BJ (cell line): ENCODE results near the gene BCAS3. TPM values are rescaled to one million over a fixed set of nuclear protein-coding genes. Genes with fewer than 3 reads are reported as not detected.

ENCODE experiments used
- CTCF ChIA-PET: fragments of 350-600 bp; formaldehyde crosslinking; extraction: SDS; loops from one replicate; lab custom pipeline; 2021; ENCODE audit warnings: antibody characterized with exemption, inconsistent platforms; lab: Yijun Ruan, JAX
- POLR2A ChIA-PET: fragments of 300-600 bp; sonication (Branson Sonifier 250); formaldehyde crosslinking; extraction: SDS; loops from one replicate; lab custom pipeline; 2021; ENCODE audit warnings: antibody characterized with exemption; lab: Charles Lee
- DNase-seq: peaks from one replicate; pipeline ENCODE4 v3.0.0-alpha.2; 2011; ENCODE audit warnings: low read depth
- H3K27me3 ChIP-seq: 2 replicates; pipeline ENCODE4 v1.6.0; 2011; ENCODE audit warnings: low read length; ENCODE audit not compliant: control insufficient read depth, insufficient read depth
- H3K36me3 ChIP-seq: 2 replicates; pipeline ENCODE4 v1.5.1; 2011; ENCODE audit warnings: low read length; ENCODE audit not compliant: control insufficient read depth, insufficient read depth
- H3K4me3 ChIP-seq: 2 replicates; pipeline ENCODE4 v1.5.1; 2011; ENCODE audit warnings: low read depth, mild to moderate bottlenecking, control low read depth, low read length
- polyA plus RNA-seq: library from polyadenylated mRNA; depleted of rRNA; stranded (reverse); fragments of >200 nt; gene quantifications from 2 replicates; pipeline ENCODE4 v1.2.3, GENCODE V29; 2011
- TF ChIP-seq, protein P1 (sequence below): IDR thresholded peaks from 2 replicates; pipeline ENCODE4 v1.5.1; 2011; ENCODE audit warnings: low read depth, mild to moderate bottlenecking, control low read depth, inconsistent platforms, low read length, moderate library complexity; ENCODE audit not compliant: insufficient read depth

BCAS3 gene
- polyA plus RNA-seq, 1 experiment, result 19.5 TPM

DNA sequence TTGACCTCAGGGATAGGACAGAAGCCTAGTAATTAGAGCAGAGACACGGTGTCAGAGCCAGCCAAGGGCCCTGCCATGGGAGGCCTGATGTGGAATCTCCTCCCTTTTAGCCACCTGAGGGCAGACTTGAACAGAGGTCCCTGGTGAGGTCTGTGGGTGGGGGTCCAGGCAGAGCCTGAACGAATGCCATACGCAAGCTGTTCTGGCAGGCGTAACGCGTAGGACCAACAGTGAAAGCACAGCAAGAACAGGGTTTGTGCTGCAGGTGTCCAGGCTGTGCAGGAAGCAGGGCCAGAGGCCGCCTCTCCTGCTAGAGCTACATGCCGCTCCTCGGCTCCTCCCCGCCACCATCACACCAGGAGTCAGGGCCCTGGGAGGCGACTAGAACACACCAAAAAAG is 640.1 kb downstream of the BCAS3 start:
- Histone ChIP-seq H3K36me3 (no peaks in the 10 kb centered on the region), H3K27me3 (no peaks in the 10 kb centered on the region), H3K4me3 (no peak overlapping the region)
- POLR2A ChIA-PET, result no interaction called here
- TF ChIP-seq, protein P1, sequence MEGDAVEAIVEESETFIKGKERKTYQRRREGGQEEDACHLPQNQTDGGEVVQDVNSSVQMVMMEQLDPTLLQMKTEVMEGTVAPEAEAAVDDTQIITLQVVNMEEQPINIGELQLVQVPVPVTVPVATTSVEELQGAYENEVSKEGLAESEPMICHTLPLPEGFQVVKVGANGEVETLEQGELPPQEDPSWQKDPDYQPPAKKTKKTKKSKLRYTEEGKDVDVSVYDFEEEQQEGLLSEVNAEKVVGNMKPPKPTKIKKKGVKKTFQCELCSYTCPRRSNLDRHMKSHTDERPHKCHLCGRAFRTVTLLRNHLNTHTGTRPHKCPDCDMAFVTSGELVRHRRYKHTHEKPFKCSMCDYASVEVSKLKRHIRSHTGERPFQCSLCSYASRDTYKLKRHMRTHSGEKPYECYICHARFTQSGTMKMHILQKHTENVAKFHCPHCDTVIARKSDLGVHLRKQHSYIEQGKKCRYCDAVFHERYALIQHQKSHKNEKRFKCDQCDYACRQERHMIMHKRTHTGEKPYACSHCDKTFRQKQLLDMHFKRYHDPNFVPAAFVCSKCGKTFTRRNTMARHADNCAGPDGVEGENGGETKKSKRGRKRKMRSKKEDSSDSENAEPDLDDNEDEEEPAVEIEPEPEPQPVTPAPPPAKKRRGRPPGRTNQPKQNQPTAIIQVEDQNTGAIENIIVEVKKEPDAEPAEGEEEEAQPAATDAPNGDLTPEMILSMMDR, result no peak
- DNase-seq, result no peak
- CTCF ChIA-PET, result interaction anchor here (1.6 kb wide), 1 partner anchor 18 kb away, joined by 3 read pairs; no protein-coding TSS in a partner anchor

DNA sequence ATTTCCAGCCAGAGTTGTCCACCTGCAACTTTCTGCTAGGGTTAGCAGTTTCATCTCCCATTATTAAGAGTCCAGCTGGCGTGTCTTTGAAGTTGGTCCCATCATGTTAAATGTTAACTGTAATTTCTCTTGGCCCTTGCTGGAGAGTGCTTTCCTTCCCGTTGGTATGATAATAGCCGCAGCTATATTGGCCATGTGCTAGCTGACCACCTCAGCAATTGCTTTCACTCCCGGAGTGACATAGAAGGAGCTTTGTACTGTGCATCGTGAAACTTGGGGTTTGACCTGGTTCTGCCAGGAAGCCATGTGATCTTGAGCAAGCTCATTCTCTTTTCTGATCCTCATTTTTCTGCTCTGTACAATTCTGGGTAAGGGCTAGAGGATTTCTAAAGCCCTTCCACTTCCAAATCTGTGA is 641.0 kb downstream of the BCAS3 start:
- Histone ChIP-seq H3K4me3 (no peak overlapping the region), H3K36me3 (no peaks in the 10 kb centered on the region), H3K27me3 (no peaks in the 10 kb centered on the region)
- DNase-seq, result no peak
- POLR2A ChIA-PET, result no interaction called here
- CTCF ChIA-PET, result interaction anchor here (1.6 kb wide), 1 partner anchor 17 kb away, joined by 3 read pairs; no protein-coding TSS in a partner anchor
- TF ChIP-seq, protein P1, result no peak

DNA sequence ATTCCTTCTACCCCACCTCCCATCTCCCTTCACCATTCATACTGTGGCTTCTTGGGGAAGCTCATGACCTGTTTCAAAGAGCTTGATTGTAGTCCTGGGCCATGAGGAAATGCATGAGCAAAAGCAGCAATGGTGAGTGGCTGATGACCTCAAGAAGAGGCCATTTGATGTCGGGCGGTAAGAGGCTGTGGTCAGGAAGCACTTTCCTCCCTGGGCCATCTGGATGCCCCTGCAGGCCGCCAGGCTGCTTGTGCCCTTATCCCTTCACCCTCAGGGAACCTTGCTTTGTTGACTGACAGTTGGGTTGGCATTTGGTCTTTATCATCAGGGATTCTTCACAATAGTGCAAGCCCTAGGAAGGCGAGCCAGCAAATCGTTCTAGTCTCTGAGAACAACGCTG is 643.7 kb downstream of the BCAS3 start:
- POLR2A ChIA-PET, result no interaction called here
- H3K36me3 ChIP-seq, result no peaks in the 10 kb centered on the region
- CTCF ChIA-PET, result no interaction called here
- no peak overlapping the region for H3K4me3 ChIP-seq
- TF ChIP-seq, protein P1, result no peak
- no peak for DNase-seq
- H3K27me3 ChIP-seq, result no peaks in the 10 kb centered on the region

DNA sequence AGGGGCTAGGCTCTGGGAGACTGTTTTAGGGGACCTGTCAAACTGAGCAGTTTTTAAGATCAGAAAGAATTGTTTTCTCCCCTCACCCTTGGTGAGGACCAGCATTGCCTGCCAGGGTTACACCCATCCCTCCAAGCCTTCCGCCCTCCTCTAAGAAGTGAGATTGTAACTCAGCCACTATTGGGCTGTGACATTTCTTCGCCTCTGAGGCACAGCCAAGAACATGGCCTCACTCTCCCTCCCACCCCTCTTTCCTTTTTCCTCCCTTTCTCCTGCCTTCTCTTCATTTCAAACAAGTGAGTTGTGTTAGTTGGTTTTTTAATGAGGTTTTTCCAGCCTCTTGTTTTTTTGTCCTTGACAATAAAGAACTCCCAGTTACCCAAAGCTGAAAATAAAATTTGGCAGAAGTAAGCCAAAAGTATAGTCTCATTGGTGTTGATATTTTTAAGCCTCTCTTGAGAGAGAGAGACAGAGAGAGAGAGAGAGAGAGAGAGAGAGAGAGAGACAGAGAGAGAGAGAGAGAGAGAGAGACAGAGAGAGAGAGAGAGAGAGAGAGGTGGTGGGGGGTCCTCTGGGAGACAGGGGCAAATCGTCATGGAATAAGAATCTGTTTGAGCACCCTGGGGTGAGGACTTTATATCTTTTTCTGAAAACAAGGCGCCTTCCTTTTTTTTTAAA is 644.8 kb downstream of the BCAS3 start:
- CTCF ChIA-PET, result interaction anchor here (0.6 to 1.9 kb wide), 3 partner anchors 8 to 592 kb away, joined by 3 to 6 read pairs (median 5); no protein-coding TSS in a partner anchor
- Histone ChIP-seq H3K4me3 (no peak overlapping the region), H3K27me3 (no peaks in the 10 kb centered on the region), H3K36me3 (no peaks in the 10 kb centered on the region)
- DNase-seq, result no peak
- TF ChIP-seq, protein P1, result no peak
- POLR2A ChIA-PET, result interaction anchor here (1.0 kb wide), 1 partner anchor 14 kb away, joined by 12 read pairs; no protein-coding TSS in a partner anchor

DNA sequence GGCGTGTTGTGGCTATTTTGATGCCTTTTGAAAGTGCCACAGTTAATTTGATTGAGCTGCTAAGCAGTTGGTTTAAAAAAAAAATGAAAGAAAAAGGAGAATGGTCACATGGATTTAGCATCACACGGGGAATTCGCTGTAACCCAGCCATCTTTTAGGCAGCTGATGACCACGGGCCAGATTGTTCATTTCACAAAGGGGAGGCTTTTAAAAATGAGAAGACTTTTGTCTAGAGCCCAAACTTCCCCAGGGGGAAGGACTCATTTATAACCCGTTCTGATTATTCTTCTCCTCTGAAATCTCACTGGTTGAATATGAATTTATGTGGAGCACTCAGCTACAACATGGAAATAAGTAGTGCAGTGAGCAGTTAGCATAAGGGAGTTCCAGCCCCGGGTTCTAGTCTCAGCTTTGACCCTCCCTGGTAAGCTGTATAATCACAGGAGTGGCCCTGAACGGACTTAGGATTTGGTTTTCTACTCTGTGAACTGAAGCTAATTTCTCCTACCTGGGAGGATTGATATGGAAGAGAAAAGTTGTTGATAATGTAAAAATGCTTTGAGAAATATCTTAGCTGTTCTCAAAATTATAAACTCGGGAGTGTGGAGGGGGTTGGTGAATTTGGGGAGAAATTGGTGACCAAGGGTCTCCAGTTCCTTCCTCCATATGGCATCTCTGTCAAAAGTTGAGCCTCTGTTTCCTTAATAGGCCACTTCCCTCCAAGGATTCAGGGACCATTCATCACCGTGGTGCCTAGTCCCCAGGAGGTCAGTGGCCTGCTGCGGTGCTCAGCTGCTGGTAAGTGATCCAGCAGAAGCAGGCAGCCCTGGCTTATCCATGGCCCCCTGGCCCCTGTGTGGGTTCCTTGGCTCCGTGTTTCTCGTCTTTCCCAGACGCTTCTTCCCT is 645.6 kb downstream of the BCAS3 start:
- no peak for DNase-seq
- Histone ChIP-seq H3K36me3 (no peaks in the 10 kb centered on the region), H3K27me3 (no peaks in the 10 kb centered on the region), H3K4me3 (no peak overlapping the region)
- CTCF ChIA-PET, result interaction anchor here (0.6 to 1.9 kb wide), 6 partner anchors 9 to 593 kb away, joined by 3 to 7 read pairs (median 5); no protein-coding TSS in a partner anchor
- POLR2A ChIA-PET, result interaction anchor here (1.0 kb wide), 1 partner anchor 15 kb away, joined by 12 read pairs; no protein-coding TSS in a partner anchor
- TF ChIP-seq, protein P1, result no peak
